Activated CD8-positive, alpha-beta memory T cell treated with anti-CD3 and anti-CD28 coated beads for 4 hours (primary cell): ENCODE results near the gene HOTAIR.

Source experiments
- DNase-seq, 2 donors: peaks; one replicate each; pipeline ENCODE4 v3.0.0-alpha.2; 2020; ENCODE audit warnings: low read depth in 2 of 2

The HOTAIR gene

DNA sequence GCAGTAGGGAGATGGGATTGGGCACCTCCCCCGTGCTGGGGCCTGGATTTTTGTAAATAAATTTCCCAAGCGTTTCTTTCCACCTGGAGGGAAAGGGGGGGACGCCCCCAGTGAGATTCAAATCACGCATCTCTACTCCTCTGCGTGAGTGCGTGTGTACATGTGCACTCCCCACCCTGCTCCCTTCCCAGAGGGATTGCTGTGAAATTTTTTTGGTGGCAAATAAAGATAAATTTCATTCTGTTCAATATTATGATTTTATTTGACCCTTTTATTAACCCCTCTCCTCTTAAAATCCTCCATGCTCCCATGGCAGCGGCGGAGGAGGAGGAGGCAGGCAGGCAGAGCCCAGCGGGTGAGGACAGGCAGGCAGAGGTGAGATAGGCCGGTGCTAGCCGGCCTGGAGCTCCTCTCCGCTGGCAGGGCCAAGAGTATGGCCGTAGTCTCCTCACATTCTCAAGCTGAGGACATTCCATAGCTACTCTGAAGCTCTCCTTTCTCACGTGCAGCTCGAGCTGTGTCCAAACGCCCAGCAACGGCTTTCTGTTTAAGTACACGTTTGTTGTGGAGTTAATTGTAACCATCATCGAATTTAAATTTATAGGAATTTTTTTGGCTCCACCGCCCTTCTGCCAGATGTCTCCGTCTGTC, 1.5 kb upstream of the HOTAIR start:
- DNase-seq, result no peak

DNA sequence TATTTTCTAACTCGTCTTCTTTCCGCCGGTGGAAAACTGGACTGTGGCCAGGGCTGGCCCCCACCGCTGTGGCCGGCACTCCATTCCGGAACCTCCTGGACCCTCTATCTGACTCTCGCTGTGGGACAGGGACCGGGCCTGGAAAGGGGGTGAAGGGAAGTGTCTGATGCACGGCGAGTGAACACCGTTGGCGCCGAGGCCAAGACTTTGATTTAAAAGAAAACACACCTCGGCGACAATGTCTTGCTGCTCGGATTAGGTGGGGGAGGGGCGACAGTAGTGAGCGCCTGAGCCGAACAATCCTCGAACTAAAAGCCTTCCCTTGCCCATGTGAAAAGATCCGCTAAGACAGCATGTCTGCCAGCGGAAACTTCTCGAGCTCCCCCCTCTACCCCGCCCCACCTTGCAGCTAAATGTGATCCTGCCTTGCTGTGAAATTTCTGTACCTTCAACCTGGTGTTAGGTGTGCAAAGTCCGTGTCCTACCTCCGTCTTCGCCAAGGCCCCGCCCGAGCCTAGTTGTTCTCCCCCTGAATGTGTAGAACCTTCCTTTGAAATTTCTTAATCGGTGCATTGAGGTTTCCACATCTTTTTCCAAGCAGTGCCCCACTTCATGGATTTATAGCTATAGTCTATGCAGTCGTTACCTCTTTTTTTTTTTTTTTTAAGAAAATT, 862 bp upstream of the HOTAIR start:
- no peak for DNase-seq

DNA sequence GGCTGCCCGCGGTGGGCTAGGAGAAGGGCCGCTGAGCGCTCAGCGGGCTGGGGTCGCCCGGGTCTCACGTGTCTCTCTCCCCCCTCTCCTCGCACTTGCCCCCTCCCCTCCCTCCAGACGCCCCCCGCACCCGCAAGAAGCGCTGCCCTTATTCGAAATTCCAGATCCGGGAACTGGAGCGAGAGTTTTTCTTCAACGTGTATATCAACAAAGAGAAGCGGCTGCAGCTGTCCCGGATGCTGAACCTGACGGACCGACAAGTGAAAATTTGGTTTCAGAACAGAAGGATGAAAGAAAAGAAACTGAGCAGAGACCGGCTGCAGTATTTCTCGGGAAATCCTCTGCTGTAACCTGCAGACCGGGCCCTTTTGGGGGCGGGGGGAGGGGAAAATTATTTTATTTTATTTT, 314 bp upstream of the HOTAIR start:
- DNase-seq, result no peak

DNA sequence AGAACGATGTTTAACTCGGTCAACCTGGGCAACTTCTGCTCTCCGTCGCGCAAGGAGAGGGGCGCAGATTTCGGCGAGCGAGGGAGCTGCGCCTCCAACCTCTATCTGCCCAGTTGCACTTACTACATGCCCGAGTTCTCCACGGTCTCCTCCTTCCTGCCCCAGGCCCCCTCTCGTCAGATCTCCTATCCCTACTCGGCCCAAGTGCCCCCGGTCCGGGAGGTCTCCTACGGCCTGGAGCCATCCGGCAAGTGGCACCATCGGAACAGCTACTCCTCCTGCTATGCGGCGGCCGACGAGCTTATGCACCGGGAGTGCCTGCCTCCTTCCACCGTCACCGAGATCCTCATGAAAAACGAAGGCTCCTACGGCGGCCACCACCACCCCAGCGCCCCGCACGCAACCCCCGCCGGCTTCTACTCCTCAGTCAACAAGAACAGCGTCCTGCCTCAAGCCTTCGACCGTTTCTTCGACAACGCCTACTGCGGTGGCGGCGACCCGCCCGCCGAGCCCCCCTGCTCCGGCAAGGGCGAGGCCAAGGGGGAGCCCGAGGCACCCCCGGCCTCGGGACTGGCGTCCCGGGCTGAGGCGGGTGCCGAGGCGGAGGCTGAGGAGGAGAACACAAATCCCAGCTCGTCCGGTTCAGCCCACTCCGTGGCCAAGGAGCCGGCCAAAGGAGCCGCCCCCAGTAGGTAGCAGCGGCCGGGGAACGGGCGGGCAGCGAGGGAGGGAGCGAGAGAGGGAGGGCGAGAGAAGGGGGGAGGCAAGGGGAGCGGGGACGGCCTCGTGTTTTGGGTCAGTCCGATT, 1.3 kb downstream of the HOTAIR start:
- DNase-seq, result no peak

DNA sequence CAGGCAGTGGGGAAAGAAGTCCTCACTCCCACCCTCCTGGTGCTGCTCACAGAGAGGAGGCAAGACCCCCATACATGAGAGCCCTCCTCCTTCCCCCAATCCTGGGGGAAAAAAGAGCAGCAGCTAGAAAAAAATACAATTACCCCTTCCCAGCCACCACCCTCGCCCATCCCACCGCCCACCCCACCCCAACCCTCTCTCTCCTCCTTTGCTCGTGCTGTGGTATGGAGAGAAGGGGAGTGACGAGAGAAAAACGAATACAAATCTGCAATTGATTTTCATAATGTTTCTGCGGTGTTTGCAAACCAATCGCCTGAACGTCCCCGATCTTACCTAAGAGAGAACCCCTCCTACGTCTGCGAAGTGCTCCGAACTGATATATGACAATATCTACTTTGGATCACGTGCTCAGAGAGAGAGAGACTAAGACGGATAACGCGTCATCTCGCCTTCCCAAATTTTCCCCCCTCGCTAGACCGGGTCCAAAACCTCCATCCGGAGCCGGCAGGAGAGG, 2.0 kb downstream of the HOTAIR start, which contains the start of gene HOXC11:
HOXC11 (plus strand) TSS at position 405 of the 514 bp plus-strand sequence. CDS start 116 bp downstream, outside the sequence.
- DNase-seq, result no peak

DNA sequence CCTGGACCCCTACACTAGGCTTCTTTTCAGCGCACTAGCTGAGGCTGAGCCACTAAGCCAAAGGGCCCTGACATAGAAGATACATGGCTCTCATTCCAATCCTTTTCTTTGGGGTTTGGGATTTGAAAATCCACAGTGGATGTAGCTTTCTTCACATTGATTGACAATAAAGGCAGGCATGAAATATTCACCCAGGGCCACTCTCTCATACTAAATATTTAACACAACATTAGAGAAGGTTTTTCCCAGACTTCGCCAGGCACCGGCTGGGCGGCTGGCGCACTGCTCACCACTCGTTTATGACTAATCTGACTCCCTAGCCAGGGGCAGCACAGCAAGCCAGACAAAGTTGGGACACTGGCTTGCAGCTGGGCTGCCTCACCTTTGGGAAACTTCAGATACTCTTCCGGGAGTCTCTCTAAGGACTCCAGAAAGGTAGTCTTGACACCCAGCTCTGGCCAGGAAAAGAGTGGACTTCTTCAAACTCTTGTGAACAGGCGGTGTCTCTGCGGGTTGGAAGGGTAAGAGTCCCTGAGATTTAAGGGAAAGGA, 2.5 kb downstream of the HOTAIR start:
- no peak for DNase-seq

DNA sequence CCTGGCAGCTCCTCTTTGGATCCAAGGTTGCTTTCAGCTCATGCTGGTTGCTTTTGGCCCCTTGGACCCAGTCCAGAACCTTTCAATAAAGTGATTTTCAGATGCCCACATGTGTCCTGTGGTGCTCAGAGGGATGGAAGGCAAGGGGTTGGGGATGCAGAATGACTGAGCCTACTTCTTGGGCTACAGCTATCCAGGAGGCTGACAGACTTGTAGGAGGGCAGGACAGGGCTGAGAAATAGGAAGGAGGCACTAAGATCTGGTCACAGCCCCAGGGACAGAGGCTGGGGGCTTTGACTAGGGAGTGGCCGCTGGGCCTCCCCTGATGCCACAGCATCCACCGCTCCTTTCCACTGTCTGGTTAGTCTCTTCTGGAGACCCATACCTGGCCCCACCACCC, 3.1 kb downstream of the HOTAIR start:
- no peak for DNase-seq

DNA sequence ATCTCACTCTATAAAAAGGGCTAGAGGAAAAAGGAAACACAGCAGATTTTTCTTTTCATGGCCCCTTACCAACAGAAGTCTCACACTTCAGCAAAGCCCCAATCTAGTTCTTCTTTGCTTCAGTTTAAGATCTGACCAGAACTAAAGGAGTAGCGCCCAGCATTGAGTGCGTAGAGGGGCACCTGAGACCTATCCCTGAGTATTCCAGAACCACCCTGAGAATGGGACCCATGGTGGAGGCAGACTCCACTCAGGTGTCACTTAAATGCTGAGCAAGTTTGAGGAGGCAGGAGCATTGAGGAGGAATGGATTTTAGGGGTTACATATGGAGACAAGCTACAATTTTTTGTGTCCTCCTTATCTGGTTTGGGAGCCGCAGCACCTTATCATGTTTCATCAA, 3.6 kb downstream of the HOTAIR start:
- no peak for DNase-seq

DNA sequence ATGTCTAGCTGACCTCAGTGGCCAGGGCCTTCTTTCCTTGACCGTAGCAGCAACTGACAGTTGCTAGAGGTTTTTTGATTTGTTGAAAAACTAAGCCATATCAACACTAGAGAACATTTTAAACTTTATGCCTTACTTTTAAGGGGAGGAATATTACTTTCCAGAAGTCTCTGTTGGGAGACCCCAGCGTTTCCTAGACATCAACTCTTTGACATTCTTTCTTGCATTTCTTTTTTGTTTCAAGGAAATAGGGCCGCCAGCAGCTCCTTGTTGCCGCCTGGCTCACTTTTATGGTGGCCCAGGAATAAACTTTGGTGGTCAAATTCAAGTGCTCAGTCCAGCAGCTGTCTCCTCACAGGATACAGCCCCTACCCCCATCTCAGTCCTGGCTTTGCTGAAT, 4.3 kb downstream of the HOTAIR start:
- DNase-seq, result no peak

DNA sequence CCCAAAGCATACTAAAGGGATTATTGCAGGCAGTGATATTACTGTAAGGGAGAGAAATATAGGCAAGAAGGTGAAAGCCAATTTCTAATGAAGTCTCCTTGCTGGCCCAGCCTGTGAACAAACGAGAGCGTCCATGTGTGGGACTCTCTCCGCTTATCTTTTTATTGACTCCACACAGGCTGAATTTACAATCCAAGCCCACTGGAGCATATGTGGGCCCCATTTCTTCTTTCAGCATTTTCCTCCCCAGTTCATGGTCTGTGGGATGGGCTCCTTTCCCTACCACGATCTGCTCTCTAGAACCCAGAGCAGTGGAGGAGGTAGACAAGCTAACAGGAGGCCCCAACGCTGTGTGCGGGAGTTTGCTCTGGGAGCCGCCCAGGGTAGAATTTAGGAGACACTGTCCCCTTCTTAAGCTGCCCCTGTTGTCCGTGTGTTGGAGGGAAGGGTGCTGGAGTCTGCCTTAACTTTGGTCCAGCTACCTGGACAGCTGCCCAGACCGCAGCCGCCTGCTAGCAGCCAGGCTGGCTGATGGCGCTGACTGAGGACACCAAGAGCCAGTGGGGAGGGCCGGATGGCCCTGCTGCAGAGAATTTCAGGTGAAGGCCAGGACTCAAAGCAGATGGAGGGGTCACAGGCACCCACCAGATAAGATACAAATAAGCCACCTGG, 5.0 kb downstream of the HOTAIR start:
- no peak for DNase-seq

DNA sequence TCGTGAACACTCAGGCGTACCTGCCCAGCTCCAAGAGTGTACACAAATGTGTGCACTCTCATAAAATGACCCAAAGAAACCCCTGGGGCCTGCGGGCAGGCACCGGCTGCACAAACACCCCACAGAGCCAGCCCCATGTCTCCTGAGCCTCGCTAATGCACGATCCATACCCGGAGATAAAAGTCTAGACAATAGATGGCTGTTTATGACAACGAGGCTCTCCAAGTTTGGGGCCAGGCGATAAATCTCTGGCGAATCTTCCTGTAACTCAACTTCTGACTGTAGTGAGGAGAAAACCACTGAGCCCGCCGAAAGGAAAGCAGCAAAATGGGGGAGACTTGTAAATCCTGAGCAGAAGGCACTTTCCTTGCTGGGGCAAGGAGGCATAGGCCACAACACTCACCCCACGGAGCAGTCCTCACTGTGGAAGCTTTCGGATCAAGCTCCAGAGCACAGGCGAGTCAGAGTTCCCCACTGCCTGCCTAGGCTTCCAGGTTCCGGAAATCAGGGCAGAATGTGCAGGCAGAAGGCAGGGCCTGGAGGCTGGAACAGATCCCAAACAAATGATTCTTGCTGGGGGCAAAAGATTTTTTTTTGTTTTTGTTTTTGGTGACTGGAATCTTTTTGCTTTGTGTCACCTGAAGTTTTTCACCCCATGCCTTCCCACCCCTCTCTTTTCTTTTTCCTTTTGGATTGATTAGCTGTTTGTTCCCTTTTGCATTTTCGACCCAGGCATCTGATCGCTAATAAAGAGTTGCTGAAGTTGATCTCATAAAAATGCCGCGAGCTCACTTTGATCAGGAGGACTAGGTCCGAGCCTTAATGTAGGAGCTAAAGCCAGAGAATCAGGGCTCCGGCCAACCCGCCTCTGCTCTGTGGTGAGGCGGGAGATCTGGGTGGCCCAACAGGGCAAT, 6.3 kb downstream of the HOTAIR start:
- no peak for DNase-seq

DNA sequence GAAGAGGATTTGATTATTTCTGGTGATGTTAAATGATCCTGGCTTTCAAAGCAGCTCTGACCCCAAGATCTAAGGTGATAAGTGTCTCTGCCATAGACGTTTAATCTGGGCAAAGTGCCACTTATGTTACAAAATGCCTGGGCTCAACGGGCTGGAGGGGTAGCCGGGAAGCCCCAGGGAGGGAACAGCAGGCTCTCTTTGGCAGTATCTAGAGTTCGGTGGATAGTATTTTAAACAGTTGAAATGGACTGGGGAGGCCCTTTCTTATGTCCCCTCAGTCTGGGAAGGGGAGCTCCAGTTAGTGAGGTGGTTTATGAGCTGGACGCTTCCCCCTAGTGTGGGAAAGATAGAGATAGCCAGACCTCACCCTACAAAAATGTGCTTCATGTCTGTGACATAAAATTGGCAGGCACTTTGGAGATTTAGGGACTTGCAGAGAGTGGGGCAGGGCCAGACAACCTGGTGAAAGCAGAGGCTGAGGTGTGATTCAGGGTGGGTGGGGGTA, 7.3 kb downstream of the HOTAIR start:
- no peak for DNase-seq

DNA sequence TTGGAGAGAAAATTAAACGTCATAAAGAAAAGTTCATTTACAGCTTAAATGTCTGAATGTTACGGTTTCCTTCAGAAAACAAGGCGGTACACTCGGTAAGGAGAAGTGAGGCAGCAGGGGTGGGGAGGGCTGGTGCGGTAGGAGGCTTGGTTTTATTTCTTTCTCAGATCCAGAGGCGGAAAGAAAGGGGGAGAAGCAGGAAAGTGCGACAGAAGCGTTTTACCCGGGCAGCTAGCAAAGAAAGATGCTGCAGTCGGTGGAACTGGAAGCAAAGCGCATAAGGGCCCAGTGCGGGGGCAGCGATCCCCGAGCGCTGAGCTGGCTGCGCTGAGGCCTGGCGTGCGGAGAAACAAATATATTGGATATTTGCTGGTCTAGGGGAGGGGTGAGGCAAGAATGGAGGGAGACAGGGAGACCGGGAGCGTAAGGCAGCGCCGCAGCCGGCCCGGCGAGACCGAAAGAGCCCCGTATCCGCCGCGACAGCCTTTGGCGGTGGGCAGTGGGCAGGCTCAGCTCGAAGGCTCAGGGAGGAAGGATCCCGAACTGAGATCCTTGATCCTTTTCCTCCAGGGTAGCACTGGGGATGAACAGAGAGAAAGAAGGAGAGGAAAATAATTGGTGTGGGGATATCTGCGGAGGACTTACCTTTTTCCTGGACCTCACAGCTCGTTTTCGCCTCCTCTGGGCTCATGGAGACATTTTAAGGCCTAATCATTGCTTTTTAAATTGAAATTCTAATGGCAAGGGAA, 8.2 kb downstream of the HOTAIR start:
- DNase-seq, result no peak

DNA sequence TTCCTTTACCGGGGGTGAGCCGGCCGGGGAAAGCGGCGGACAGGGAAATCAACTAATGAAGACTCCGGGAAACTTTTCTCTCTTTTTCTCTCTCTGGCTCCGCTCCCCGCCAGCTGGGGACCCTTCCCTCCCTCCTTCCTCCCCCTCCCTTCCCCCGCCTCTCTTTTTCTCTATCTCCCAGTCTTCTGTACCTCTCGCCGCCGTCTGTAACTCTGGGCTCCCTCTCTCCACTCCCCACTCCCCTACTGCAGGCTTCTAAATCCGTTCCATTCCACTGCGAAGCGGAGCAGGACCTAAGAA, 8.7 kb downstream of the HOTAIR start:
- no peak for DNase-seq

DNA sequence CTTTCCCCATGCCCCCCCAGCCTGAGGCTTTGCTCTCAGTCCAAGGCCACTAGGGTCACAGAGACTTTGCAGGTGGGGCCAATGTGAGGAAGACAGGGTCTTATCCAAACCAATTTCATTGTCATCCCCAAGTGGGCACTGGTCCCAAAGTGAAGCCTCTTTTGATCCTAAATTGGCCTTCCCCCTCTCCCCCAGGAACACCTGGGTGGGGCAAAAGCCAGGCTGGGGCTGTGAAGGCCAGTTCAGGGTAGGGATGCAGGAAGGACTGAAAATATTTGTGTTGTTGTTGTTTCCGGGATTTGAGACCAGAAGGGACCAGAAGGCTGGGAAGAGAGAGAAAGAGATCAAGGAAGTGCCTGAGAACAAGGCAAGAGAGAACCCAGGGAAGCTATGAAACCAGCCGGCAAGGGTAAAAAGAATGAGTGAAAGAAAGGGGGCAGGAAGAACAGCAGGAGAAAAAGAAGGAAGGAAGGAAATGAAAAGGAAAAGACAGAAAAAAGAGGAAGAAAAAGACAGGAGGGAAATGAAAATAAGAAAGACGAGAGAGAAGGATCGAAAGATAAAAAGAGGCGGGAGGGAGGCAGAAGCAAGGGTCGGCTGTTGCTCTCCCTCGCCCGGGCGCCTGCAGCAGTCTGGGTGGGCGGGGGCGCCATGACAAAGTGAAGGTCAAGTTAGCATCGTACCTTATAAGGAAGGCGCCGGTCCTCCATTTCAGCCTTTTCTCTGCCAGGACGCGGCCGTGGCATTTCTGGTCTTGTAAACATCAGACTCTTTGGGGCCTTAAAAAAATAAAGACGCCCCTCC, 9.3 kb downstream of the HOTAIR start:
- no peak for DNase-seq

DNA sequence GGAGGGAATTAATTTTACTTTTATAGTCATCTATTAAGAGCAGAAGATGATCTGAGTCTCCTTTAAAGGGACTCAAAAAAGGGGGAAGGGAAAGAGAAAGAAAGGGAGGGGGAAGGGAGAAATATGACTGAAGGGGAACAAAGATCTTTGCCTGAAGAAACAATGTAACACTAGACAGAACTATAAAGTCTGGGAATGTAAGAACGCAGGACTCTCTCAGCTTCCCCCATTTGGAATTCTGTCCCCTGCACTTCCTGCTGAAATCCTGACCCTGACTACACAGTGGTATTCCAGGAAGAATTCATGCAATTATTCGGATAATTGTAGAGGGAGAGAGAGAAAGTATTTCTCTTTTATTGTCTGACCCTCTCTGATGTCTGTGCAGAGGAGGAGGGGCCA, 10.4 kb downstream of the HOTAIR start:
- DNase-seq, result no peak

DNA sequence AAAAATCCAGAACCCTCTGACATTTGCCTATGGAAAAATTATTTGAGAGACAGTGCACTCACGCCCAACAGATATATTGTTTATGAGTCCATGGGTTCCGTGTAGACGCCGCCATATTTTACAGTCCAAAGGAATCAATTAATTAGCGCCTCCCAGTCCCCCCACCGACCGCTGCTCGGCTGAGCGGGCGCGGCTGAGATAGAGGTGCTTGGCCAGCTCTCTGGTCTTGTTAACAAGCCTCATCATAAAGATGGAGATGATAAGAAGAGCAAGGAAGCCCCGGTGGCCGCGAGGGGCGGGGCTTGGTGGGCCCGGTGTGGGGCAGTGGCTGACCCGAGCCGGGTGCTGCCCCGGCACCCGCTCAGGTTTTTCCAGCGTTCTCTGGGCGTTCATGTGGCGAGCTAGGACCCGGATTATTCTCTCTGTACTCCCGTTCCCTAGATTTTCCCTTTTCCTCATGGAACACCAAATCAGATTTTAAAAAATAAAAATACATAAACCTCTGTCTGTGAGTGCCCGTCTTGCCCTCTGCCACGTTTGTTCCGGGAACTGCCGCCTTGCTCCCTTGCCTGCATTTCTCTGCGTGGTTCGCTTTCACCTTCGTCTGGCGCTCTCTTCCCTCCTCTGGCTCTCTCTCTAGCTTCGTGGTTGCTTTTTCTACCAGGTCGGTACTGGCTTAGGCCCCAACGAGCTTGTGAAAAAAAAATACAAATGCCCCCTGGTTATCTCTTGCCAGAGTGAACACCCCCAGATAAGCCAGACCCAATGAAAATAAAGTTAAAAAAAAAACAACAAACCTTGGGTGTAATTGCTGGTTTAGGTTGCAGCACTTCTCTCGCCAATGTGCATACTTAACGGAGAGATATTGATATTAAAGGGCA, 11.1 kb downstream of the HOTAIR start:
- no peak for DNase-seq

DNA sequence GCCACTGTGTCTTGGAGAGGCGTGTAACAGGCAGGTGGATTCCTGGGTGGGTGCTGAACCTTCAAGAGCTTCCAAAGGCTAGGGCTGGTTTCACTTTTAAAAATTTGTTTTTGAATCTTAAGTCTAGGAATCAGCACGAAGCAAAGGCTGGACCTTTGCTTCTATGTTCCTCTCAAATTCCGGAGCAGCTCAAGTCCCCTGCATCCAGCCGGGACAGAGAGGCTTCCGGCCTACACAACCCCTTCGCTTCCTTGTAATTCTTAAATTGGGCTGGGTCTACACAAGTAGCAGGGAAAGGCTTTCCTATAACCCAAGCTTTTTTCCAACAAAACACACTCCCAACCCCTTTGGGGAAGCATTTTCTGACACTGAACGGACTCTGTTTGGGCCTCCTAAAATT, 11.7 kb downstream of the HOTAIR start:
- no peak for DNase-seq
